Effector memory CD8-positive, alpha-beta T cell (primary cell): ENCODE data around the gene ASH1L.

Experiments
- ATAC-seq: fragments of 150-1000 bp; cut with Tn5 transposase; replicated peaks from 2 replicates; pipeline ENCODE4 v1.10.0; 2021; ENCODE audit warnings: mild to moderate bottlenecking, moderate library complexity
- DNase-seq, 3 experiments: peaks; one replicate each; pipeline ENCODE4 v3.0.0; 2021
- H3K27ac Mint-ChIP-seq, 2 donors: one replicate each; pipeline ENCODE4 v1.8.0; 2022; ENCODE audit warnings: mild to moderate bottlenecking in 2 of 2, mixed read lengths in 2 of 2, moderate library complexity in 2 of 2
- H3K27me3 Mint-ChIP-seq, 2 donors: one replicate each; pipeline ENCODE4 v1.8.0; 2022; ENCODE audit warnings: mixed read lengths in 2 of 2
- H3K36me3 Mint-ChIP-seq: one replicate; pipeline ENCODE4 v1.8.0; 2022; ENCODE audit warnings: mild to moderate bottlenecking, moderate library complexity, mixed read lengths; ENCODE audit not compliant: insufficient read depth
- H3K4me1 Mint-ChIP-seq, 2 donors: one replicate each; pipeline ENCODE4 v1.8.0; 2022; ENCODE audit warnings: low read depth in 2 of 2, mixed read lengths in 2 of 2
- H3K4me3 Mint-ChIP-seq, 2 donors: one replicate each; pipeline ENCODE4 v1.8.0; 2022; ENCODE audit warnings: mild to moderate bottlenecking in 2 of 2, mixed read lengths in 2 of 2, moderate library complexity in 2 of 2
- H3K9me3 Mint-ChIP-seq, 2 donors: one replicate each; pipeline ENCODE4 v1.8.0; 2022; ENCODE audit warnings: mixed read lengths in 2 of 2

Gene ASH1L

DNA sequence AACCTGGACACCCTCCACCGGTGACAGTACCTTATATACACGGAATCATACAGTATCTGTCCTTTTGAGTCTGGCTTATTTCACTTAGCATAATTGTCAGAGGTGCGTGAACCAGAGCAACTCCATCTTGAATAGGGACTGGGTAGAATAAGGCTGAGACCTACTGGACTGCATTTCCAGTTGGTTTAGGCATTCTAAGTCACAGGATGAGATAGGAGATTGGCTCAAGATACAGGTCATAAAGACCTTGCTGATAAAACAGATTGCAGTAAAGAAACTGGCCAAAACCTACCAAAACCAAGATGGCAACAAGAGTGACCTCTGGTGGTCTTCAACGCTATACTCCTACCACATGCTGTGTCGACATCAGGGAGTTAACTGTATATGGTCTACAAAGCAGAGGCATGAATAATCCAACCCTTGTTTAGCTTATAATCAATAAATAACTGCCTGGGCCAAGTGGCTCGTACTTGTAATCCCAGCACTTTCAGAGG lies 255.3 kb downstream of the ASH1L start:
- Mint-ChIP-seq H3K27ac (peak overlapping the region; percentile 97), H3K4me1 (peaks cover 23 to 28% of the 10 kb centered on the region in 2 donors), H3K36me3 (peaks cover 17% of the 10 kb centered on the region), H3K9me3 (no peaks in the 10 kb centered on the region), H3K4me3 (peak overlapping the region in 1 of 2 donors; percentile 95), H3K27me3 (no peaks in the 10 kb centered on the region)
- no peak for DNase-seq
- ATAC-seq: no peak

DNA sequence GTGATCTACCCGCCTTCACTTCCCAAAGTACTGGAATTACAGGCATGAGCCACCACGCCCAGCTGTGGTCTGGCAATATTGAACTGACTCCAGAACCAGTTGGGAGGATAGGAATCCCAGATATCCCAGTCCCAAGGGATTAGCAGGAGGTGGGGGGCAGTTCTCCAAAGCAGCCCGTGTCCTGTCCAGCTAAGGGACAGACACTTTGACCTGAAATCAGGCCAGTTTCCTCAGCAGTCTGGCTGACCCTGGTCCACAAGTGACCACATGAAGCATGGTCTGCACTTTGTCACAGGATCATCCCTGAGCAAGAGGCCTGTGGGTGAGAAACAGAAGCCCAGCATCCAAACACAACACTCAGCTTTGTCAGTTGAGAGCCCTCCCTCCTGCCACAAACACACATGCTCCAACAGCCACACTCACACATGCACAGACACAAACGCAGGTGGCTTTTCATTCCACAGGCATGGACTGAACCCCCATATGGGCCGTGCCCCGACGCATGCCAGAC lies 256.7 kb downstream of the ASH1L start:
- no peak for DNase-seq
- no peak overlapping the region for H3K4me3 Mint-ChIP-seq
- H3K9me3 Mint-ChIP-seq: no peaks in the 10 kb centered on the region
- H3K27me3 Mint-ChIP-seq: no peaks in the 10 kb centered on the region
- no peak overlapping the region for H3K27ac Mint-ChIP-seq
- H3K36me3 Mint-ChIP-seq: peaks cover 13% of the 10 kb centered on the region
- peaks cover 17% of the 10 kb centered on the region in 2 donors for H3K4me1 Mint-ChIP-seq
- ATAC-seq: no peak

DNA sequence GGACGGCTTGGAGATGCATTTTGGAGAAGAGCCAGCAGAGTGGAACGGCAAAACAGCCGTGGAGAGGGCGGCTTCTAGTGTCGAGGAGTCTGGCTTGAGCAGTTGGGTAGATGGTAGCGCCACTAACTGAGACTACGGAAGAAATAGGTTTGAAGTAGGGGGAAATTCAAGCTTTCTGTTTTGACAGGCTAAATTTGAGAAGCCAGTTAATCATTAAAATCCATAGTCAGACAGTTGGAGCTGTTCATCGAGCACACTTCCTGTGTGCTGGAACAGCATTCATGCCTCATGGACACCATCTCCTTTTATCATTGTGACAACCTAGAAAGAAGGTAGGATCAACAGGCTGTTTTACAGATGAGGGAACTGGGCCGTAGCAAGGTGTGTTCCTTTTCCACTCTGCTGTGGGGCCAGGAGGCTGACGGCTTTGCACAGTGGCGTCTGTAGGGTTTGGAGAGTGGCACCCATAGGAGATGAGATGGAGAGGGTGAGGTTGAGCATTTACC lies 258.0 kb downstream of the ASH1L start:
- DNase-seq (no peak), ATAC-seq (no peak)
- H3K4me3 Mint-ChIP-seq: no peak overlapping the region
- H3K27ac Mint-ChIP-seq: no peak overlapping the region
- H3K36me3 Mint-ChIP-seq: peaks cover 13% of the 10 kb centered on the region
- no peaks in the 10 kb centered on the region for H3K9me3 Mint-ChIP-seq
- no peaks in the 10 kb centered on the region for H3K27me3 Mint-ChIP-seq
- H3K4me1 Mint-ChIP-seq: peaks cover 10 to 13% of the 10 kb centered on the region in 2 donors

DNA sequence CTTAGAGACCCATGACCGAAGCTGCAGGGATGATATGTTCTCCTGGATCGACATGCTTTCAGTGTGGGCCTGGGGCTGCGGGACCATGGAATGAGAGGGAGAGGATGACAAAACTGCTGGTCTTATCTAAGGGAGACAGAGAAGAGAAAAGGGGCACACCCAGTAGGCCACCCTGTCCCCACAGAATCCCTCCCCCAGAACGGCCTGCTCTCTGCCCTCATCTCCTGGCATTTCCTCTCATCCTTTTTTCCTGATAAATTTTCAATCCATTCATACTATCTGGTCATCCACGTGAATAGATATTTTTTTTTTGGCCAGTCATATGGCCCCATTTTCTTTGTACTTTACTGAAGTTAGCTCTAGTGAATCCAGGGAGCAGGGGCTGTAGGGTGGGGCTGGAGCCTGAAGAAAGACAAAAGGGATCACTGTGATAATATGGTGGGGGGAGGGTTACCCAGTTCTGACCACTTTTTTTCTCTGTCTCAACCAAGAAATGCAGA lies 261.2 kb downstream of the ASH1L start, which contains the start of gene PKLR:
TSS of gene PKLR (minus strand) at position 97 of the 500 bp plus-strand sequence. CDS start at position 54, 43 bp downstream.
- Mint-ChIP-seq H3K36me3 (no peaks in the 10 kb centered on the region), H3K27me3 (peaks cover 17 to 22% of the 10 kb centered on the region in 2 donors), H3K4me1 (no peaks in the 10 kb centered on the region), H3K4me3 (no peak within 1 kb of the TSS), H3K27ac (no peak within 1 kb of the TSS), H3K9me3 (no peaks in the 10 kb centered on the region)
- ATAC-seq (no peak), DNase-seq (no peak)

DNA sequence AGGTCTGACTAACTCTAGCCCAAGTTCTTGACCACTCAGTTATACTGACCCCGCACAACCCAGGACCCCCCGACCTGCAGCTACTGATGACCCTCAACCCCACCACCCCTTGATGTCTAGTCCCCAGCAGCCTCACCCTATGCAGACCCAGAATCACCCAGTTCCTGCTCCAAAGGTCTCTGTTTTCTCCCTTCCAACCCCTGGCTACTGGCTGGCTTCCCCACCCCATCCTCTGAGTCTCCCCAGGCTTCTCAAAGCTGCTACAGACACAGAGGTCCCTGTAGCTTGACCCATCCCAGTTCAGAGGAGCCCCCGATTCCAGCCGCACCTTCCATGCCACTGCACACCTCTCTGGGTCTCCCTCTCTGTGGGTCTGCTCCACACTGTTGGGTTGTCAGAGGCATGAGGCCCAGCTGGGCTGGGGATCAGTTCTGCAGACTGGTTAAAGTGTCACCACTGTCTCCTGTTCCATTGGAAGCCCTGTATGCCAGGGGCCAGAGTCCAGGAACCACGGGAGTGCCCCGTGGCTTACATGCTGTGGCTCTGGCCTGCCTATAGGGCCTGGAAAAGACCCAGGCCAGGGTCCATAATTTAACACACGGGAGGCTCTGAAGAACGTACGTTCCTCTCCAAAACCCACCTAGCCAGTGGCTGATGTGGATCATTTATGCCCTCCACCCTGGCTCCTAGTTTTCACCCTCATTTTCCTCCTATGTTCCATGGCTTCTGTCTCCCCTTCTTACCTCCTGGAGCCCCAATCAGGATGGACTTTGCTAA lies 261.9 kb downstream of the ASH1L start:
- H3K27ac Mint-ChIP-seq: no peak overlapping the region
- H3K9me3 Mint-ChIP-seq: no peaks in the 10 kb centered on the region
- H3K36me3 Mint-ChIP-seq: no peaks in the 10 kb centered on the region
- H3K4me1 Mint-ChIP-seq: no peaks in the 10 kb centered on the region
- peaks cover 24 to 28% of the 10 kb centered on the region in 2 donors for H3K27me3 Mint-ChIP-seq
- no peak overlapping the region for H3K4me3 Mint-ChIP-seq
- DNase-seq (no peak), ATAC-seq (no peak)

DNA sequence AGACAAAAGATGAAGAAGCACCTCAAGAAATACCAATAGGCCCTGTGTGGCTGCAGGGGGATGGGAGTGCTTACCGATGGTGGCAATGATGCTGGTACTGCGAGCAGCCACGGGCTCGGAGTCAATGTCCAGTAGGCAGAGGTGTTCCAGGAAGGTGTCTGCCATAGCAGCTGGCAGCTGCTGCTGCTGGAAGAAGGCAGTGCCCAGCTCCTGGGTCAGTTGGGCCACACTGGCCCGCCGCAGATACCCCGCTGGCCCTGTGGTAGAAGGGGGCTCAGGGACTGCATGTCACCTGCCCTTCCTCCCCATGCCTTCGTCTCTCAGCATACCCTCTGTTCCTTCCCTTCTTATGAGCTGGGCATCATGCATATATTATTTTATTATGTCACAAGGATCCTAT lies 262.6 kb downstream of the ASH1L start:
- Mint-ChIP-seq H3K27me3 (peaks cover 31 to 32% of the 10 kb centered on the region in 2 donors), H3K27ac (no peak overlapping the region), H3K4me3 (no peak overlapping the region), H3K36me3 (no peaks in the 10 kb centered on the region), H3K4me1 (no peaks in the 10 kb centered on the region), H3K9me3 (no peaks in the 10 kb centered on the region)
- no peak for DNase-seq
- no peak for ATAC-seq

DNA sequence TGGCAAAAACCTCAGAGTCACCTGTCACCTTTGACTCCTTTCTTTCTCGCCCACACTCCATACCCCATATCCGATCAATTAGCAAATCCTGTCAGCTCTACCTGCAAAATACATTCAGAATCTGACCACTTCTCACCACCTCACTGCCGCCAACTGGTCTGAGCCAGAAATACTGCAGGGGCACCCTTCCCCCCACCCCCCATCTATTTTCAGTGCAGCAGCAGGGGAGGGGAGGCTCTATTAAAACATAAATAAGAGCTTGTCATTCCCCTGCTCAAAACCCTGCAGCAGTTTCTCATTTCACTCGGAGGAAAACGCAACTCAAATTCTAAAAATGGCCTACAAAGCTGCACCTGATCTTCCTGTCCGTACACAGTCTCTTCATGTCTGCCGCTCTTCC lies 265.2 kb downstream of the ASH1L start:
- peaks cover 0 to 5% of the 10 kb centered on the region in 2 donors for H3K4me1 Mint-ChIP-seq
- DNase-seq (no peak), ATAC-seq (no peak)
- peaks cover 40 to 46% of the 10 kb centered on the region in 2 donors for H3K27me3 Mint-ChIP-seq
- no peaks in the 10 kb centered on the region for H3K36me3 Mint-ChIP-seq
- H3K4me3 Mint-ChIP-seq: no peak overlapping the region
- H3K9me3 Mint-ChIP-seq: no peaks in the 10 kb centered on the region
- H3K27ac Mint-ChIP-seq: peak overlapping the region in 1 of 2 donors; percentile 9

DNA sequence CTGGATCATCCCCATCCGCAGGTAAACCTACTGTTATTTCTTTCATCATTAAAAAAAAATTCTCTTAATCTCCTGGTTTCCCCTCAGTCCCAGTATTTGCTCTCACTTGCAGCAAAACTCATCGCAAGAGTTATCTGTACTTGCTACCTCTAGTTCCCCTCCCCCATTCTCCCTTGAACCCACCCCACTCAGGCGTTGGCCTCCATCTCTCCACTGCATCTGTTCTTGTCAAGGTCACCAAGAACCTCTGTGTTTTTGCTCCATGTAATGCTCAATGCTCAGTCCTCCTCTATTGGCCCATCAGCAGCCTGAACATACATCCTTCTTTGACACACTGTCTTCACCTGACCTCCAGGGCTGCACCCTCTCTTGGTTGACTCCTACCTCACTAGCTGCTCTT lies 265.9 kb downstream of the ASH1L start:
- Mint-ChIP-seq H3K36me3 (no peaks in the 10 kb centered on the region), H3K27ac (no peak overlapping the region), H3K4me3 (no peak overlapping the region), H3K27me3 (peaks cover 40 to 49% of the 10 kb centered on the region in 2 donors), H3K9me3 (no peaks in the 10 kb centered on the region), H3K4me1 (peaks cover 0 to 5% of the 10 kb centered on the region in 2 donors)
- ATAC-seq (no peak), DNase-seq (no peak)

DNA sequence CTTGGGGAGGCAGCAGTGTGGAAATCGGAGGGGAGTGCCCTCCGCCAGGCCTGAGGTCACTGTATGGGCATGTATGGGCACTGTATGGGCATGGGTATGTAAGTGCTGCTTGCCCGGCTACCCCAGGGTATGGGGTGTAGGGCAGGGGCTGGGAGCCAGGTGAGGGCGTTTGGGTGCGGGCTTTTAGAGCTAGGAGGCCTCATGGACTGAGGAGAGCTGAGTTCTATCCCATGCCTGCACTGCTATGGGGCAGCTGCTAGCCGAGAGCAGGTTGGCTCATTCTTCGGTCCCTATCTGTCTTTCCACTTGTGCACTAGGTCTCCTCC lies 266.7 kb downstream of the ASH1L start:
- Mint-ChIP-seq H3K4me3 (peak overlapping the region in 1 of 2 donors; percentile 34), H3K27ac (no peak overlapping the region), H3K27me3 (peaks cover 40 to 54% of the 10 kb centered on the region in 2 donors), H3K9me3 (no peaks in the 10 kb centered on the region), H3K4me1 (peaks cover 0 to 5% of the 10 kb centered on the region in 2 donors), H3K36me3 (no peaks in the 10 kb centered on the region)
- DNase-seq (no peak), ATAC-seq (no peak)

DNA sequence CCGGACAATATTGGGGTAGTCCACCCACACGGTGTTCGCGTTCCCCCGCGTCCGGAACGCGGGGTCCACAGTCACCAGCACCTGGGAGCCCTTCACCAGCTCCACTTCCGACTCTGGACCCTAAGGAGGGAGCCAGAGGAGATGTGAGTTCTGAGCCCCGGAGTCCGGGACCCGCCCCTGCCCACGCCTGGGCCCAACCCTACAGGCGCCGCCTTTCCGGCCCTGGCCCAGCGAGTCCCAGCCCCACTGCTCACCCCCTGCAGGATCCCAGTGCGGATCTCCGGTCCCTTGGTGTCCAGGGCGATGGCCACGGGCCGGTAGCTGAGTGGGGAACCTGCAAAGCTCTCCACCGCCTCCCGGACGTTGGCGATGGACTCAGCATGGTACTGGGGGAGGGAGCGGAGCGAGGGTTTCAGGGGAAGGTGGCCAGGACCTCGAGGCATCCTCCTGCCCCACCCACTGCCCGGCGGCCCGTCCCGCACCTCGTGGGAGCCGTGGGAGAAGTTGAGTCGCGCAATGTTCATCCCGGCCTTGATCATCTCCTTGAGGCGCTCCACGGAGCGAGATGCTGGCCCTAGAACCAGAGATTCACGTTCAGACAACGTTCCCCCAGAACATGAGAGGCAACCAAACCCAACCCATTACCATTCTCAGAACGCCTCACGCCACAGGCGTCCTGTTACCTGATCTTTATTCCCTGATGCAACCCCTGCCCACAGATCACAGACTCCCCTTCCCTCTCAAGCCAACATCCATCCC lies 267.2 kb downstream of the ASH1L start:
- Mint-ChIP-seq H3K9me3 (no peaks in the 10 kb centered on the region), H3K4me3 (no peak overlapping the region), H3K4me1 (peaks cover 0 to 5% of the 10 kb centered on the region in 2 donors), H3K27ac (no peak overlapping the region), H3K27me3 (peaks cover 40 to 57% of the 10 kb centered on the region in 2 donors), H3K36me3 (peaks cover 2% of the 10 kb centered on the region)
- ATAC-seq (no peak), DNase-seq (no peak)

DNA sequence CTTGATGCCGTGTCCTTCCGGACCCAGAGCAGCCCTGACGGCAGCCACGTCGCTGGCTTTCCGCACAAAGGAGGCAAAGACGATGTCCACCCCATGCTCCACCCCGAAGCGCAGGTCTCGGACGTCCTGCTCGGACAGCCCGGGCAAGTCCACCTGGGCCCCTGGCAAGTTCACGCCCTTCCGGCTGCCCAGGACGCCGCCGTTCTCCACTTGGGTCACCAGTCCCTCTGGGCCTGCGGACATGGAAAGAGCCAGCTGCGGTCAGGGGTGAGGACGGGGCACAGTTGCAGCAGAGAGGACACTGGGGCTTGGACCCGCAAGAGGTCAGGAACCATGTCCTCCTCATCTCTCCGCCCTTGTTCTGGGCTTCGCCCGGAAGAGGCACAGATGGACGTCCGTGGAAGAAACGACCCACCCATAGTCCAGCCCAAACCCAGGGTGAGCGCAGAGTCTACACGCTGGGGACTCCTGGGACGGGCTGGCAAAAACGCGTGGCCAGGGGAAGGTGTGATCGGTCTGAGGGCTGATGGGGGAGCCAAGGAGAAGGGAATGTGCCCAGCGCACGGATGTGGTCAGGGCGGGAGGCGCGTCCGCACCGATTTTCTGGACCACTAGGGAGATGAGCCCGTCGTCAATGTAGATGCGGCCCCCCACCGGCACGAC lies 268.0 kb downstream of the ASH1L start:
- no peak for ATAC-seq
- peaks cover 40 to 64% of the 10 kb centered on the region in 2 donors for H3K27me3 Mint-ChIP-seq
- H3K4me3 Mint-ChIP-seq: peak overlapping the region in 1 of 2 donors; percentile 12

DNA sequence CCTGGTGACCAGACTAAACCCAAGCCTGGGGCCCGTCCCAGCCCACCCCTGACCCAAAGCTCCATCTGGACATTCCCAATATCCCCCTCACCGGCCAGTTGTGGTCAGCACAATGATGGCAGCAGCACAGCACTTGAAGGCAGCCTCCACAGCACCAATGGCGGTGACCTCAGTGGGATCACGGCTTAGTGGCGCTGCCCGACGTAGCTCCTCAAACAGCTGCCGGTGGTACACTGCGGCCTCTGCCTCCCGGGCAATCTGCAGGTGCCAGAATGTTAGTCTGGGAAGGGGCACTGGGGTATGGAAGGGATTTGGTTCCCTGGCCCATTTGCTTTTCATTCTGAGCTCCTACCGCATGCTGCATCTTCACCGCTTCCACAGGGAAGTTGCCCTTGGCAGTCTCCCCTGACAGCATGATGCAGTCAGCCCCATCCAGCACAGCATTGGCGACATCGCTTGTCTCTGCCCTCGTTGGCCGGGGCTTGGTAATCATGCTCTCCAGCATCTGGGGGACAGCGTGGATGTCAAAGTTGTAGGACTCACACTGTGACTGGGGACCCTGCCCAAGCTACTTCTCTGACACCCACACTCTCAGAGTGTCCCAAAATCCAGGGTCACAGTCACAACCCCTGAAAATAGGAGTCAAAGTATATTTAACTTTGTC lies 269.4 kb downstream of the ASH1L start:
- Mint-ChIP-seq H3K4me3 (no peak overlapping the region), H3K36me3 (peaks cover 2% of the 10 kb centered on the region), H3K9me3 (no peaks in the 10 kb centered on the region), H3K4me1 (peaks cover 0 to 5% of the 10 kb centered on the region in 2 donors), H3K27me3 (peaks cover 35 to 64% of the 10 kb centered on the region in 2 donors), H3K27ac (no peak overlapping the region)
- ATAC-seq (no peak), DNase-seq (no peak)

More for the DNA sequence above, 268.0 kb downstream of the ASH1L start:
- no peak overlapping the region for H3K27ac Mint-ChIP-seq
- DNase-seq: no peak
- no peaks in the 10 kb centered on the region for H3K9me3 Mint-ChIP-seq
- H3K36me3 Mint-ChIP-seq: peaks cover 2% of the 10 kb centered on the region
- H3K4me1 Mint-ChIP-seq: peaks cover 0 to 5% of the 10 kb centered on the region in 2 donors
